Large intestine (tissue), 3 donors: Measurements from ENCODE around the gene GNAZ. TPM values are rescaled to one million over a fixed set of nuclear protein-coding genes. Genes with fewer than 3 reads are reported as not detected.

ENCODE experiments used
- DNase-seq, 2 donors: peaks; one replicate each; pipeline versions ENCODE4 v3.0.0 to v3.0.0-alpha.2; 2013
- H3K27ac ChIP-seq: one replicate; pipeline ENCODE4 v1.5.1; 2013; ENCODE audit warnings: low read length
- H3K27me3 ChIP-seq: 2 replicates; pipeline ENCODE4 v1.6.1; 2013; ENCODE audit warnings: low read length; ENCODE audit not compliant: control insufficient read depth, insufficient read depth
- H3K36me3 ChIP-seq: 2 replicates; pipeline ENCODE4 v1.6.1; 2013; ENCODE audit warnings: low read length; ENCODE audit not compliant: control insufficient read depth, insufficient read depth
- H3K4me1 ChIP-seq: one replicate; pipeline ENCODE4 v1.6.1; 2013; ENCODE audit warnings: low read length; ENCODE audit not compliant: control insufficient read depth, insufficient read depth
- H3K4me3 ChIP-seq: one replicate; pipeline ENCODE4 v1.5.1; 2013; ENCODE audit warnings: low read length
- H3K9me3 ChIP-seq: one replicate; pipeline ENCODE4 v1.6.1; 2013; ENCODE audit warnings: mild to moderate bottlenecking, low read depth, low read length, moderate library complexity; ENCODE audit not compliant: control insufficient read depth
- WGBS: methylation state at CpG from one replicate; pipeline ENCODE4 v1.1.5; 2013; ENCODE audit warnings: low lambda C conversion rate; ENCODE audit not compliant: insufficient coverage; 5-methylcytosine and 5-hydroxymethylcytosine counted together
- polyA plus RNA-seq: library from polyadenylated mRNA; unstranded; fragments of 120-200 nt; gene quantifications from one replicate; pipeline ENCODE4 v1.2.1, GENCODE V29; 2013

Gene GNAZ
- polyA plus RNA-seq, 1 donor = 4.6 TPM

- no peak for DNase-seq
- Histone ChIP-seq H3K4me1 (no peaks in the 10 kb centered on the region), H3K27me3 (no peaks in the 10 kb centered on the region), H3K9me3 (no peaks in the 10 kb centered on the region), H3K4me3 (no peak overlapping the region), H3K36me3 (no peaks in the 10 kb centered on the region), H3K27ac (no peak overlapping the region)
- WGBS = no CpG with 5 or more reads among the region's 19 CpGs
Measured at GRCh38 chr22:23152238-23153114, 82.2 kb downstream of the GNAZ start.

DNA sequence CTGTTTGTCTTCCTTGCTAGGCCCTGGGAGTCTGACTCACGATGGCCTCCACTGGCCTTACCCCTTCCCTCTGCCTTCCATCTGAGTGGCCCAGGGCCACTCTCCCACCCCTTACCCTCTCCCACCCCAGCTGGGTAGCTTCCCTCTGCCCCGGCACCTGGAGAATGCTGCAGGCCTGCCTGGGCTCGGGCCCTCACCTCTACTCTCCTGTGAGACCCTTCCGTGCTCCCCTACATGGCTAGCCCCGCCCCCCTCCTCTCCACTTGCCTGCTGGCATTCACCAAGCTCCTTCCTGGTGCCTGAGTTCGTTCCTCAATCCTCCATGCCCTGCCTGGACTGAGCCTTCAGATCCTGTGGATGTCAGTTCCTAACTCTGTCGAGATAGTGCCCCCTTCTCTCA, 83.7 kb downstream of the GNAZ start:
- no peak for DNase-seq
- Histone ChIP-seq H3K36me3 (no peaks in the 10 kb centered on the region), H3K27ac (no peak overlapping the region), H3K9me3 (no peaks in the 10 kb centered on the region), H3K4me3 (no peak overlapping the region), H3K4me1 (no peaks in the 10 kb centered on the region), H3K27me3 (no peaks in the 10 kb centered on the region)
- WGBS = 100% methylated on average over 1 of the region's 7 CpGs

GRCh38 chr22:23154461-23154860, 84.1 kb downstream of the GNAZ start:
- Histone ChIP-seq H3K27ac (no peak overlapping the region), H3K4me3 (no peak overlapping the region), H3K9me3 (no peaks in the 10 kb centered on the region), H3K4me1 (no peaks in the 10 kb centered on the region), H3K27me3 (no peaks in the 10 kb centered on the region), H3K36me3 (no peaks in the 10 kb centered on the region)
- WGBS = no CpG with 5 or more reads among the region's 5 CpGs
- DNase-seq = no peak

DNA sequence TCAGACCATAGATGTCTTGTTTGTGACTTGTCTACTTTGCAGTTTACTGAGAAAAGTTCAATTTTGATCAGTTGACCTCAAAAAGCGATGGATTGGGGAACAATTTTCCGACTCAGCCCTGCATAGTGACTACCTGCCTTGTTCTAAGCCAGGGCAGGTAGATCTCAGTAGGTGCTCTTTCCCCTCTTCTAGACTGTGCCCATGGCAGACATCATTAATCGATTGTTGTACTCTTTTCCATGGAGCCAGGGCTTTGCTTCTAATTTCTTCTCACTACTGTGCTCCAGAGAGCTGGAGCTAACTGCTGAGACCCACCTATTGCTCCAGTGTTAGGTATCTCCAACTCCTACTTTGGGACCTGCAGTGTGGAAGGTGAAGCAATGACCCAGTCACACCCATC, 84.8 kb downstream of the GNAZ start:
- DNase-seq = no peak
- Histone ChIP-seq H3K36me3 (no peaks in the 10 kb centered on the region), H3K27ac (no peak overlapping the region), H3K4me1 (no peaks in the 10 kb centered on the region), H3K4me3 (no peak overlapping the region), H3K27me3 (no peaks in the 10 kb centered on the region), H3K9me3 (no peaks in the 10 kb centered on the region)
- WGBS = no CpG with 5 or more reads among the region's 3 CpGs

GRCh38 chr22:23155831-23156230, 85.5 kb downstream of the GNAZ start:
- H3K9me3 ChIP-seq = no peaks in the 10 kb centered on the region
- no peaks in the 10 kb centered on the region for H3K4me1 ChIP-seq
- no peak overlapping the region for H3K27ac ChIP-seq
- no peaks in the 10 kb centered on the region for H3K27me3 ChIP-seq
- no peak overlapping the region for H3K4me3 ChIP-seq
- WGBS = no CpG with 5 or more reads among the region's 9 CpGs
- no peak for DNase-seq
- H3K36me3 ChIP-seq = no peaks in the 10 kb centered on the region

GRCh38 chr22:23156286-23156685, 86.0 kb downstream of the GNAZ start:
- 80% methylated on average over 2 of the region's 8 CpGs for WGBS

DNA sequence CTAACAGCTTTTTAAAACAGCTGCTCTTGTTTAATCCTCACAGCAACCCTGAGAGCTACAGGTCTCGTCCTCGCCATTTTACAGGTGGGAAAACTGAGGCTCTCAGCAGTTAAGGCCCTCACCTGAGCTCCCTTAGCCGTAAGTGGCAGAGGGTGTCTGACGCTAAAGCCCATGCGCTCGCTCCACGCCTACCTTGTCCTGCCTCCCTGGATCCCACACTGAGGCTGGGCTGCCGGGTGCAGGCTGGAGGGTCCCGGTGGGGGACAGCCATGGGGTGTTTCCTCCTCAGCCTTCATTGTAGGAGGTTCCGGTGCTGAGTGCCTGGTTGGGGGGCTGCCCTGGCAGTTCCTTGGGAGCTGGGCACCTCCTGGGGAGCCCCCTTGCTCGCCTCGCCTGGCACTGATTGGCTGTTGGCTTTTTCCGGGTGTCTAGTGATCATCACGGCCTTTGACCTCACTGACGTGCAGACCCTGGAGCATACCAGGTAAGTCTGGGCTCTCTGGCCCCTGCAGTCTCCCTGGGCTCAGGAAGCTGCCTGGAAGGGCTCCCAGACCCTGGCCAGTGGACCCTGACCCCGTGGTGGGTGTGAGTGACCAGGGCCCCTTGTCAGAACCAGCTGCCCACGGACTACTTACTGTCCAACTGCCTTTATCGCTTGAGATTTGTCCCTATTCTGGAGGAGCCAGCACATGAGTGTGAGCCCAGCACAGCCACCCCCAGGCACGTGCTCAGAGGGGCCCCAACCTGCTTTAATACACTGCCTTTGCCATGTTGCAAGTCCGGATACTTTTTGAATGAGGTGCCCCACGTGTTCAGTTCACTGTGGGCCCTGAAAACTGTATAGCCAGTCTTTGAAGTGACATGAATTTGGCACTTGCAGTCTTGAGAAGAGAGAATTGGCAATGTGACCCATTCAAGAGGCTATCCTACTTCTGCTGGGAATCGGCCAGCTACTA, 87.5 kb downstream of the GNAZ start:
- Histone ChIP-seq H3K4me3 (no peak overlapping the region), H3K4me1 (no peaks in the 10 kb centered on the region), H3K27me3 (no peaks in the 10 kb centered on the region), H3K36me3 (no peaks in the 10 kb centered on the region), H3K27ac (no peak overlapping the region), H3K9me3 (no peaks in the 10 kb centered on the region)
- WGBS = no CpG with 5 or more reads among the region's 22 CpGs
- no peak for DNase-seq

More at GRCh38 chr22:23156286-23156685, 86.0 kb downstream of the GNAZ start:
- no peaks in the 10 kb centered on the region for H3K4me1 ChIP-seq
- no peak overlapping the region for H3K27ac ChIP-seq
- no peaks in the 10 kb centered on the region for H3K36me3 ChIP-seq
- H3K4me3 ChIP-seq = no peak overlapping the region
- H3K9me3 ChIP-seq = no peaks in the 10 kb centered on the region
- H3K27me3 ChIP-seq = no peaks in the 10 kb centered on the region
- DNase-seq = no peak

DNA sequence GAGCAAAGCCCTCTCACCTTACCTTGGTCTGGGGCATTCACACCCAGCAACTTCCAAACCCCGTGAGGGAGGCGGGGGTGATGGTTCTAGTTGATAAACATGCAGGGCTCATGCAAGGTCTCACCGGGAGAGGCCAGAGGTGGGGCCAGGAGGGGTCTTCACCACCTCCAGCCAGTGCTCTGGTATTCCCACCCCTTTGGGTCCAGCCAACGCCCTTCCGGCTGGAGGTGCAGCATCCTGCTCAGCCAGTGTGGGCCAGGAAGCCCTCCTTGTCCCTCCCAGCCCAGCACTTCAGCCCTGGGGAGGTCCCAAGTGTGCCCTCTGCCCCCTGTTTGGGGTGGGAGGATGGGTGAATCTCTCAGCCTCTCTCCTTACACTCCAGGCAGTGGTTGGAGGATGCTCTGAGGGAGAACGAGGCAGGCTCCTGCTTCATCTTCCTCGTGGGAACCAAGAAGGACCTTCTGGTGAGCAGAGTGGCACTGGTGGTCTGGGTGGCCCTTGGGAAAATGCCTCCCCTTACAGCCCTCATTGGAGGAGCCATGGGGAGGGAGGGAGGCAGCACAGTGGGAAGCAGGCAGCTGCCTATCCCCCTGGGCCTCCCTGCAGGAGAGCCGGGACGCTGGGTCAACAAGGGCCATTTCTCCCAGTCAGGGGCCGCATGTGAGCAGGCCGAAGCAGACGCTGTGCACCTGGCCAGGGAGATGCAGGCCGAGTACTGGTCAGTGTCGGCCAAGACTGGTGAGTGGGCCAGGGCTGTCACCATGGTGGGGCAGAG, 88.4 kb downstream of the GNAZ start:
- no peaks in the 10 kb centered on the region for H3K27me3 ChIP-seq
- H3K4me1 ChIP-seq = peaks cover under 1% of the 10 kb centered on the region
- no peak overlapping the region for H3K27ac ChIP-seq
- no peak overlapping the region for H3K4me3 ChIP-seq
- H3K36me3 ChIP-seq = no peaks in the 10 kb centered on the region
- no CpG with 5 or more reads among the region's 14 CpGs for WGBS
- H3K9me3 ChIP-seq = no peaks in the 10 kb centered on the region
- no peak for DNase-seq

DNA sequence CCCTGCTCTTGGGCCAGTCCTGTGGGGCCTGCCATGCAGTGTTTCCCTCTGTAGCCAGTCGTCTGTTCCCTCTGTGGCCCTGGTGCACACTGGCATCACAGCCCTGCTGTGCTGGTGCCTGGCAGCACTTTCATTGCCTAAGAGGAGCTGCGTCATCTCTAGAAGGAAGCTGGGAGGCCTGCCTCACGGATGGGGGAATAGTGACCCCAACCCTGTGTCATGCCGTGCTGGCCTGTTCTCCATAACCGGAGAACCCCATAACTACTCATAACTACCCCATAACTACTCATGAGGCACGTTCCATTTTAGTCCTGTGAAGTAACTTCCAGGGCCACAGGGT, 88.9 kb downstream of the GNAZ start:
- H3K4me1 ChIP-seq = peaks cover 5% of the 10 kb centered on the region
- WGBS = no CpG with 5 or more reads among the region's 6 CpGs

DNA sequence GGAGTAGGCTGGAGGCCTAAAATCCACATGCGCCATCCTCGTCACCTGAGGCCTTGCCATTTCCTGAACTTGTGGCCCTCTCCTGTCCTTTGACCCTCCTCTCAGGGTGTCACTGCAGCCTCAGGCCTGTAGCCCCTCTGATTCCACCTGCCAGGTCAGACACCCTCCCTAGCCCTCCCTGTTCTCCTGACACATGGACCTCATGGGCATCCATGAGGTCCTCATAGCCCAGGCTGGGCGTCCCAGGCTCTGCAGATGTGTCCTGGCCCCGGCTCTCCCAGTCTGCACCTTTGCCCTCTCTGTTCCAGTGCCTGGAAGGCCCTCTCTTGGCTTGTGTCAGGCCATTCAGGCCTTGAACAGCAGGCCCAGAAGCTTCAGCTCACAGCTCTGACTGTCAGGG, 90.7 kb downstream of the GNAZ start:
- WGBS = no CpG with 5 or more reads among the region's 4 CpGs
- Histone ChIP-seq H3K4me1 (peaks cover 5% of the 10 kb centered on the region), H3K9me3 (no peaks in the 10 kb centered on the region), H3K27ac (no peak overlapping the region), H3K27me3 (no peaks in the 10 kb centered on the region), H3K4me3 (no peak overlapping the region), H3K36me3 (no peaks in the 10 kb centered on the region)
- DNase-seq = no peak

More for the DNA sequence above, 88.9 kb downstream of the GNAZ start:
- no peak overlapping the region for H3K27ac ChIP-seq
- H3K27me3 ChIP-seq = no peaks in the 10 kb centered on the region
- DNase-seq = no peak
- H3K36me3 ChIP-seq = no peaks in the 10 kb centered on the region
- no peak overlapping the region for H3K4me3 ChIP-seq
- no peaks in the 10 kb centered on the region for H3K9me3 ChIP-seq
